PC-3 (cell line): ENCODE results near the gene MESP2. TPM values are rescaled to one million over a fixed set of nuclear protein-coding genes. Genes with fewer than 3 reads are reported as not detected.

Source experiments
- ATAC-seq: fragments of 200-7000 bp; cut with Tn5 transposase; 2 replicates; pipeline ENCODE4 v1.9.1; 2020; ENCODE audit warnings: mild to moderate bottlenecking, moderate library complexity
- BruUV-seq: library from RNA; stranded (reverse); fragments of 400-500 nt; replicated peaks from 2 replicates; lab custom pipeline; 2021; lab: Mats Ljungman, UMichigan
- CTCF ChIA-PET: fragments of 300-600 bp; sonication (Branson Sonifier 250); formaldehyde crosslinking; loops from one replicate; lab custom pipeline; 2022; ENCODE audit warnings: antibody characterized with exemption; lab: Charles Lee
- POLR2A ChIA-PET: fragments of 300-600 bp; sonication (Branson Sonifier 250); formaldehyde crosslinking; loops from one replicate; lab custom pipeline; 2022; ENCODE audit warnings: antibody characterized with exemption; ENCODE audit not compliant: unreplicated experiment; lab: Charles Lee
- DNase-seq: peaks from one replicate; pipeline ENCODE4 v3.0.0-alpha.2; 2015
- H2AFZ ChIP-seq: fragments of 300-600 bp; sonication (generic); 2 replicates; pipeline ENCODE4 v1.6.0; 2016; ENCODE audit warnings: antibody characterized with exemption, low read length
- H3F3A ChIP-seq: fragments of 300-600 bp; sonication (generic); one replicate; pipeline ENCODE4 v1.6.0; 2017; ENCODE audit warnings: antibody characterized with exemption, low read length, control low read depth, mild to moderate bottlenecking; ENCODE audit not compliant: unreplicated experiment
- H3K27ac ChIP-seq: fragments of 300-600 bp; sonication (generic); 2 replicates; pipeline ENCODE4 v1.5.1; 2016; ENCODE audit warnings: mild to moderate bottlenecking, low read length
- H3K27me3 ChIP-seq: fragments of 300-600 bp; sonication (generic); 2 replicates; pipeline ENCODE4 v1.6.1; 2016; ENCODE audit warnings: low read length, mixed read lengths
- H3K36me3 ChIP-seq: fragments of 300-600 bp; sonication (generic); 2 replicates; pipeline ENCODE4 v1.6.1; 2016; ENCODE audit warnings: low read depth, mixed run types, low read length, mixed read lengths
- H3K4me1 ChIP-seq: fragments of 300-600 bp; sonication (generic); 2 replicates; pipeline ENCODE4 v1.5.1; 2016; ENCODE audit warnings: low read length; ENCODE audit not compliant: insufficient read depth
- H3K4me2 ChIP-seq: fragments of 300-600 bp; sonication (generic); 2 replicates; pipeline ENCODE4 v1.6.0; 2016; ENCODE audit warnings: low read length
- H3K4me3 ChIP-seq: fragments of 300-600 bp; sonication (generic); 2 replicates; pipeline ENCODE4 v1.5.1; 2016; ENCODE audit warnings: mild to moderate bottlenecking, low read length, mixed read lengths
- H3K79me2 ChIP-seq: fragments of 300-600 bp; sonication (generic); 2 replicates; pipeline ENCODE4 v1.6.1; 2017; ENCODE audit warnings: low read length, mixed read lengths
- H3K9ac ChIP-seq: fragments of 300-600 bp; sonication (generic); 2 replicates; pipeline ENCODE4 v1.6.0; 2016; ENCODE audit warnings: mild to moderate bottlenecking, low read length
- H3K9me2 ChIP-seq: fragments of 300-600 bp; sonication (generic); replicated peaks from 2 replicates; pipeline ENCODE4 v1.6.1; 2016; ENCODE audit warnings: mixed run types, low read length, mixed read lengths
- H3K9me3 ChIP-seq: fragments of 300-600 bp; sonication (generic); 2 replicates; pipeline ENCODE4 v1.6.1; 2016; ENCODE audit warnings: low read length, mixed read lengths
- H4K20me1 ChIP-seq: fragments of 300-600 bp; sonication (generic); 2 replicates; pipeline ENCODE4 v1.6.1; 2016; ENCODE audit warnings: low read length, mixed read lengths
- EZH2 ChIP-seq: fragments of 300-600 bp; sonication (generic); IDR thresholded peaks from one replicate; pipeline ENCODE4 v1.6.1; 2017; ENCODE audit warnings: antibody characterized with exemption, mild to moderate bottlenecking, low read length; ENCODE audit not compliant: unreplicated experiment
- EZH2phosphoT487 ChIP-seq: fragments of 300-600 bp; sonication (generic); IDR thresholded peaks from 2 replicates; pipeline ENCODE4 v1.6.1; 2018; ENCODE audit warnings: mild to moderate bottlenecking, antibody characterized with exemption, low read length, borderline replicate concordance
- intact Hi-C: fragments of 100-400 bp; cut with micrococcal nuclease; formaldehyde crosslinking; loops from 2 replicates; pipeline ENCODE4 v1.9.0; 2023
- total RNA-seq: library from RNA; depleted of rRNA; stranded (reverse); fragments of >200 nt; gene quantifications from 2 replicates; pipeline ENCODE4 v1.2.3, GENCODE V29; 2014
- TF ChIP-seq, protein P1 (sequence below): fragments of 300-600 bp; sonication (generic); conservative IDR thresholded peaks from 2 replicates; pipeline ENCODE4 v1.5.1; 2017; ENCODE audit warnings: antibody characterized with exemption, low read depth, mild to moderate bottlenecking, low read length

MESP2 gene
- total RNA-seq, 1 experiment from 2014 or later = 1.1 TPM

DNA sequence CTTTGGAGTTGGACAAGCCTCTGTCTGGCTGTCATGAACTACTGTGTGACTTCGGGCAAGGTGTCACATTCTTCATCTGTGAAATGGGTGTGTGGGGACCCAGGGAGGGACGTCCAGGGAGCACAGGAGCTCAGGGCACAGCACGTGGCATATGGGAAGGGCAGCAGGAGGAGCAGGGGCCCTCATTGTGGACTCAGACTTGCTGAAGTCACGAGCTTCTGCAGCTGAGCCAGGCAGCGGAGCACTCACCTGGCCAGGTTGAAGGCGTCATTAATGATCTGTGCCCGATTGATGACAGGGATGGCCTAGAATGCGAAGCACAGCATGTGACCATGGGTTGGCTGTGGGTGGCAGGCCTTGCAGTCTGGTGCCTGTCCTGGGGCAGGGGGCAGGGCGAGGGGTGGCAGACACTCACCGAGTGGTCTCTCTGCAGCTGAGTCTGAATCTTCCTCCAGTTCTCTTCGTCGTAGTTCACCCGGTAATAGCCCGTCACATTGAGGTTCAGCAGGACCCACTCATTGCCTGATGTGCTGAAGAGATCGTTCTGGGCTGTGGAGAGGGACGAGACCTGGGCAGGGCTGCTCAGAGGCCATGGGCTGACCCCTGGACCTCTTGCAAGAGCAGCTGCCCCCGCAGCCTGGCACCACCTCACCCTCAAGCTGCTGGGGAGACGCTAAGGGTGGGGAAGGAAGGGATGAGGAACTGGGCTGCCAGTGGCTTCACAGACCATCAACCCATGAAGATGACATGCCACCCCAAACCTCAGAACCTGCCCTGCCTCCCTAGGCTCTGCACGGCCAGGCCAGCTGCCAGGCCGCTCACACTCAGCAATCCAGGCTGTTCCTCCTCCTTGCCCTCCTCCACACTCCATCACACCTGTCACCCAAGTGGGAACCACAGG lies 23.1 kb downstream of the MESP2 start:
- ATAC-seq (no peak), DNase-seq (no peak)
- Histone ChIP-seq H3K9ac (no peak overlapping the region), H3K4me3 (no peak overlapping the region), H4K20me1 (no peaks in the 10 kb centered on the region), H3F3A (no peaks in the 10 kb centered on the region), H3K27ac (no peak overlapping the region), H3K9me2 (no peaks in the 10 kb centered on the region), H2AFZ (no peak overlapping the region), H3K27me3 (no peaks in the 10 kb centered on the region), H3K36me3 (no peaks in the 10 kb centered on the region; the same call in 1 of the 2 replicates), H3K79me2 (no peaks in the 10 kb centered on the region), H3K4me1 (peaks cover 10% of the 10 kb centered on the region), H3K9me3 (no peaks in the 10 kb centered on the region), H3K4me2 (no peak overlapping the region)
- intact Hi-C loops = no loop called here
- ChIA-PET POLR2A (no interaction called here), CTCF (no interaction called here)
- no TSS peak for BruUV-seq
- TF ChIP-seq EZH2 (no peak), EZH2phosphoT487 (no peak)
- TF ChIP-seq, protein P1, sequence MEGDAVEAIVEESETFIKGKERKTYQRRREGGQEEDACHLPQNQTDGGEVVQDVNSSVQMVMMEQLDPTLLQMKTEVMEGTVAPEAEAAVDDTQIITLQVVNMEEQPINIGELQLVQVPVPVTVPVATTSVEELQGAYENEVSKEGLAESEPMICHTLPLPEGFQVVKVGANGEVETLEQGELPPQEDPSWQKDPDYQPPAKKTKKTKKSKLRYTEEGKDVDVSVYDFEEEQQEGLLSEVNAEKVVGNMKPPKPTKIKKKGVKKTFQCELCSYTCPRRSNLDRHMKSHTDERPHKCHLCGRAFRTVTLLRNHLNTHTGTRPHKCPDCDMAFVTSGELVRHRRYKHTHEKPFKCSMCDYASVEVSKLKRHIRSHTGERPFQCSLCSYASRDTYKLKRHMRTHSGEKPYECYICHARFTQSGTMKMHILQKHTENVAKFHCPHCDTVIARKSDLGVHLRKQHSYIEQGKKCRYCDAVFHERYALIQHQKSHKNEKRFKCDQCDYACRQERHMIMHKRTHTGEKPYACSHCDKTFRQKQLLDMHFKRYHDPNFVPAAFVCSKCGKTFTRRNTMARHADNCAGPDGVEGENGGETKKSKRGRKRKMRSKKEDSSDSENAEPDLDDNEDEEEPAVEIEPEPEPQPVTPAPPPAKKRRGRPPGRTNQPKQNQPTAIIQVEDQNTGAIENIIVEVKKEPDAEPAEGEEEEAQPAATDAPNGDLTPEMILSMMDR = no peak

DNA sequence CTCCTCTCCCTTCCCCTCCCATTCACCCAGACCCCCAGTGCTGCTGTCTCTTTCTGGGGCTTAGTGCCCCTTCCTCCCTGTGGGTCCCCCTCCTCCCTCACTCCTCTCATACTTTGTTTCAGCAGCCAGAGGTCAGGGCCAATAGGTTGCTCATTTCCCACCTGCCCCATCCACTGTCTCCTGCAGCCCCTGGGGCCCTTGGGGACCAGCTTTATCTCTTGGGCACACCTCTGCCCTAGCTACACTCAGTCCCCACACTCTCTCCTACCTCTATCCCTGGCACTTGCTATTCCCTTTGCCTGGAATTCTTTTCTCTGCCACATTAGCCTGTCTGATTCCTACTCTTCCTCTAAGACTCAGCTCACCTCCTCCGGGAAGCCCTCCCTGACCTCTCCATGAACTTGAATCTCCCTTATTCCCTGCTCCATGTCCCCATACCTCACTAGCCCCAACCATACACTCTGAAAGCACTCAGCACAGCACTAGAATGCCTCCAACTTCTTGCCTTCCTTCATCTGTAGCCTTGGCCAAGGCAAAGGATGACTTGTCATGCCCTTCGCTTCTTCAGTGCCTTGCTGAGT lies 23.9 kb downstream of the MESP2 start:
- no peaks in the 10 kb centered on the region for H3K79me2 ChIP-seq
- DNase-seq (no peak), ATAC-seq (no peak)
- ChIA-PET POLR2A (no interaction called here), CTCF (no interaction called here)
- no peak overlapping the region for H3K4me3 ChIP-seq
- H4K20me1 ChIP-seq = no peaks in the 10 kb centered on the region
- no peak overlapping the region for H3K4me2 ChIP-seq
- BruUV-seq = TSS peak; percentile 49
- no peaks in the 10 kb centered on the region; the same call in 1 of the 2 replicates for H3K36me3 ChIP-seq
- H3F3A ChIP-seq = no peaks in the 10 kb centered on the region
- no peak overlapping the region for H3K27ac ChIP-seq
- TF ChIP-seq EZH2phosphoT487 (no peak), EZH2 (no peak)
- TF ChIP-seq, protein P1 = no peak
- no peak overlapping the region for H3K9ac ChIP-seq
- H3K9me2 ChIP-seq = no peaks in the 10 kb centered on the region
- intact Hi-C loops = no loop called here
- H2AFZ ChIP-seq = no peak overlapping the region
- no peaks in the 10 kb centered on the region for H3K9me3 ChIP-seq
- peaks cover 4% of the 10 kb centered on the region; the same call in 1 of the 2 replicates for H3K4me1 ChIP-seq
- H3K27me3 ChIP-seq = no peaks in the 10 kb centered on the region
